ENCODE measurements around the gene ABHD11.

DNA sequence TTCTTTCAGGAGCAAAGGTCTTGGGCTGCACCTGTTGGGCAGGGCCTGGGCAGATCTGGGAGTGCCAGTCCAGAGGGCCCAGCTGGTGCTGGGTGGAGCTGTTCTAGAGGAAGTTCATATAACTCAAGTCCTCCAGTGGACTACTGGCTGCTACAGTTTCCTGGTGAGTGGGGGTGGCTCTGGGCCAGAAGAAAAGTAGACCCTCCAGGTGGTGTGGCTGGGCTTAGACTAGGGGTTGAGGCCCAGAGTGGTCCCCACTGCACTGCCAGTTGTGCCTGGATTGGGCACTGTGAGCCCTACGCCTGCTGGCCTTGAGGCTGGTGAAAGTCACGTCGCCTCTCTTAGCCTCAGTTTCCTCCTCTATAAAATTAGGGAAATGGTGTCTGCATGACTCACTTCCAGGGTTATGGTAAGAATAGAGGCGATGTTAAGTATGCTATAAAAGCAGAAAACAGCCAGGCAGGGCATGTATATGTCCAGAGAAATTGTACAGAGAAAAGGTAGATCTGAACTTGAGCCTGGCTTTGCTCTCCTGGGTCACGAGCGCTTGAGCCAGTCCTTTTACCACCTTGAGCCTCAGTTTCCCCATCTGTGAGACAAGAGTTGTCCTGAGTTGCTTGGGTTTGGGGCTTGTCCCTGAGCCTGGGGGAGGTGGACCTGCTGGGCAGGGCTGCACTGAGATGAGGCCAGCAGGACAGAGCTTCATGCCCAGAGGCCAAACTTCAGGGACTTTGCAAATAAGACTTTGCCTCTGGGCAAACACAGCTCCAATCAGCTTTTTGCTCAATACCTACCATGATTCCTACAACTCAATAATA is 35.3 kb upstream of the ABHD11 start:
- TF ChIP-seq, protein P1, sequence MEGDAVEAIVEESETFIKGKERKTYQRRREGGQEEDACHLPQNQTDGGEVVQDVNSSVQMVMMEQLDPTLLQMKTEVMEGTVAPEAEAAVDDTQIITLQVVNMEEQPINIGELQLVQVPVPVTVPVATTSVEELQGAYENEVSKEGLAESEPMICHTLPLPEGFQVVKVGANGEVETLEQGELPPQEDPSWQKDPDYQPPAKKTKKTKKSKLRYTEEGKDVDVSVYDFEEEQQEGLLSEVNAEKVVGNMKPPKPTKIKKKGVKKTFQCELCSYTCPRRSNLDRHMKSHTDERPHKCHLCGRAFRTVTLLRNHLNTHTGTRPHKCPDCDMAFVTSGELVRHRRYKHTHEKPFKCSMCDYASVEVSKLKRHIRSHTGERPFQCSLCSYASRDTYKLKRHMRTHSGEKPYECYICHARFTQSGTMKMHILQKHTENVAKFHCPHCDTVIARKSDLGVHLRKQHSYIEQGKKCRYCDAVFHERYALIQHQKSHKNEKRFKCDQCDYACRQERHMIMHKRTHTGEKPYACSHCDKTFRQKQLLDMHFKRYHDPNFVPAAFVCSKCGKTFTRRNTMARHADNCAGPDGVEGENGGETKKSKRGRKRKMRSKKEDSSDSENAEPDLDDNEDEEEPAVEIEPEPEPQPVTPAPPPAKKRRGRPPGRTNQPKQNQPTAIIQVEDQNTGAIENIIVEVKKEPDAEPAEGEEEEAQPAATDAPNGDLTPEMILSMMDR (IDR thresholded peaks at IDR 0.05) = no peak
- TF ChIP-seq POLR2A (IDR thresholded peaks at IDR 0.05) (no peak), EP300 (IDR thresholded peaks at IDR 0.05) (no peak), POLR2AphosphoS5 (IDR thresholded peaks at IDR 0.05) (no peak)
